HL-60 (cell line): ENCODE measurements around the gene ATP5PF.
A peak's percentile ranks its signal among the peaks of the same experiment; 100 is the strongest.

Experiments
- DNase-seq, 2 experiments: peaks; one replicate each; pipeline ENCODE4 v3.0.0-alpha.2; 2010 to 2020; ENCODE audit warnings: low read depth in 1 of 2, low spot score in 1 of 2
- H3K27ac ChIP-seq: fragments of 250-450 bp; sonication (Bioruptor Pico); replicated peaks from 2 replicates; pipeline ENCODE4 v1.5.1; 2020; ENCODE audit warnings: mild to moderate bottlenecking, moderate library complexity
- H3K27me3 ChIP-seq: fragments of 250-450 bp; sonication (Bioruptor Pico); 2 replicates; pipeline ENCODE4 v1.5.1; 2021; ENCODE audit warnings: mild to moderate bottlenecking, moderate library complexity; ENCODE audit not compliant: insufficient read depth, poor library complexity, severe bottlenecking
- H3K4me3 ChIP-seq: replicated peaks from 2 replicates; pipeline ENCODE4 v1.5.1; 2011; ENCODE audit warnings: mild to moderate bottlenecking, control low read depth, low read length; ENCODE audit not compliant: insufficient read depth
- GABPA ChIP-seq: IDR thresholded peaks from 2 replicates; pipeline ENCODE4 v1.6.1; 2012; ENCODE audit warnings: low read depth
- POLR2AphosphoS5 ChIP-seq: IDR thresholded peaks from 2 replicates; pipeline ENCODE4 v1.6.1; 2012; ENCODE audit warnings: low read depth
- SPI1 ChIP-seq: IDR thresholded peaks from 2 replicates; pipeline ENCODE4 v1.6.1; 2012; ENCODE audit warnings: low read depth, mild to moderate bottlenecking, borderline replicate concordance
- TF ChIP-seq, protein P1 (sequence below): IDR thresholded peaks from 2 replicates; pipeline ENCODE4 v1.6.1; 2012; ENCODE audit warnings: low read depth; ENCODE audit not compliant: insufficient replicate concordance
- TF ChIP-seq, protein P2 (sequence below): IDR thresholded peaks from one replicate; pipeline ENCODE4 v1.5.1; 2011; ENCODE audit warnings: low read length, control low read depth, inconsistent platforms; ENCODE audit not compliant: insufficient read depth

The ATP5PF gene

DNA sequence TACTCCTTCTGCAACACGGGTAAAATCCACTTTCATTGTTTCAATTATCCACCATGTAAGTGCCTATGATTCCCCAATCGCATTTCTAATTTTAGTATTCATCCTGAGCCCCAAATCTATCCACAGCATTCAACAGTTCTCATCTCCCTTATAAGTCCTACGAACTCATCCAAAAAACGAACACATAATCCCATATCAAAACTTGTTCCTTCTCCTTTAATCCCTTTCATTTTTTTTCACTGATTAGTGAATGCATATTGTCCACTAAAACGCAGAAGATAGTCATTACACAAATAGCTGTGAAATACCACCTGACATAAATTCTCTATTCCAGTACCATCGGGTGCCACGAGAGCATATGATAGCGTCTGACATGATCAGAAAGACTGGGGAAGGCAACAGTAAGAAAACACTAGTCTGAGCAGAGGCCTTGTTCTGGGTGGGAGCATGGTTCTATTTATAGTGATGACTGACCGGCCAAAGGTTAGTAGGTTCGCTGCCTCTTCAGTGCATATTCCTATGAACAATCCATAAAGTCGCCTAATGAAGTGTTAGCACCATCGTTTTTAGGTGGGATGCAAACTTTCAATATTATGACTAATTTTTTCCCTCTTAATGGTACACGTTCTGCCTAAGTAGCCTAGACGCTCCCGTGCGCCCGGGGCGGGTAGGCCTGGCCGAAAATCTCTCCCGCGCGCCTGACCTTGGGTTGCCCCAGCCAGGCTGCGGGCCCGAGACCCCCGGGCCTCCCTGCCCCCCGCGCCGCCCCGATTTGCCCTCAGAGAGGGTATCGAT lies 648 bp downstream of the ATP5PF start:
- H3K27ac ChIP-seq: peak overlapping the region; percentile 100
- no peaks in the 10 kb centered on the region for H3K27me3 ChIP-seq
- peak; percentile 22 to 23 for DNase-seq
- TF ChIP-seq POLR2AphosphoS5 (no peak), GABPA (no peak), SPI1 (no peak)
- TF ChIP-seq, protein P1, sequence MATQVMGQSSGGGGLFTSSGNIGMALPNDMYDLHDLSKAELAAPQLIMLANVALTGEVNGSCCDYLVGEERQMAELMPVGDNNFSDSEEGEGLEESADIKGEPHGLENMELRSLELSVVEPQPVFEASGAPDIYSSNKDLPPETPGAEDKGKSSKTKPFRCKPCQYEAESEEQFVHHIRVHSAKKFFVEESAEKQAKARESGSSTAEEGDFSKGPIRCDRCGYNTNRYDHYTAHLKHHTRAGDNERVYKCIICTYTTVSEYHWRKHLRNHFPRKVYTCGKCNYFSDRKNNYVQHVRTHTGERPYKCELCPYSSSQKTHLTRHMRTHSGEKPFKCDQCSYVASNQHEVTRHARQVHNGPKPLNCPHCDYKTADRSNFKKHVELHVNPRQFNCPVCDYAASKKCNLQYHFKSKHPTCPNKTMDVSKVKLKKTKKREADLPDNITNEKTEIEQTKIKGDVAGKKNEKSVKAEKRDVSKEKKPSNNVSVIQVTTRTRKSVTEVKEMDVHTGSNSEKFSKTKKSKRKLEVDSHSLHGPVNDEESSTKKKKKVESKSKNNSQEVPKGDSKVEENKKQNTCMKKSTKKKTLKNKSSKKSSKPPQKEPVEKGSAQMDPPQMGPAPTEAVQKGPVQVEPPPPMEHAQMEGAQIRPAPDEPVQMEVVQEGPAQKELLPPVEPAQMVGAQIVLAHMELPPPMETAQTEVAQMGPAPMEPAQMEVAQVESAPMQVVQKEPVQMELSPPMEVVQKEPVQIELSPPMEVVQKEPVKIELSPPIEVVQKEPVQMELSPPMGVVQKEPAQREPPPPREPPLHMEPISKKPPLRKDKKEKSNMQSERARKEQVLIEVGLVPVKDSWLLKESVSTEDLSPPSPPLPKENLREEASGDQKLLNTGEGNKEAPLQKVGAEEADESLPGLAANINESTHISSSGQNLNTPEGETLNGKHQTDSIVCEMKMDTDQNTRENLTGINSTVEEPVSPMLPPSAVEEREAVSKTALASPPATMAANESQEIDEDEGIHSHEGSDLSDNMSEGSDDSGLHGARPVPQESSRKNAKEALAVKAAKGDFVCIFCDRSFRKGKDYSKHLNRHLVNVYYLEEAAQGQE: no peak
- TF ChIP-seq, protein P2, sequence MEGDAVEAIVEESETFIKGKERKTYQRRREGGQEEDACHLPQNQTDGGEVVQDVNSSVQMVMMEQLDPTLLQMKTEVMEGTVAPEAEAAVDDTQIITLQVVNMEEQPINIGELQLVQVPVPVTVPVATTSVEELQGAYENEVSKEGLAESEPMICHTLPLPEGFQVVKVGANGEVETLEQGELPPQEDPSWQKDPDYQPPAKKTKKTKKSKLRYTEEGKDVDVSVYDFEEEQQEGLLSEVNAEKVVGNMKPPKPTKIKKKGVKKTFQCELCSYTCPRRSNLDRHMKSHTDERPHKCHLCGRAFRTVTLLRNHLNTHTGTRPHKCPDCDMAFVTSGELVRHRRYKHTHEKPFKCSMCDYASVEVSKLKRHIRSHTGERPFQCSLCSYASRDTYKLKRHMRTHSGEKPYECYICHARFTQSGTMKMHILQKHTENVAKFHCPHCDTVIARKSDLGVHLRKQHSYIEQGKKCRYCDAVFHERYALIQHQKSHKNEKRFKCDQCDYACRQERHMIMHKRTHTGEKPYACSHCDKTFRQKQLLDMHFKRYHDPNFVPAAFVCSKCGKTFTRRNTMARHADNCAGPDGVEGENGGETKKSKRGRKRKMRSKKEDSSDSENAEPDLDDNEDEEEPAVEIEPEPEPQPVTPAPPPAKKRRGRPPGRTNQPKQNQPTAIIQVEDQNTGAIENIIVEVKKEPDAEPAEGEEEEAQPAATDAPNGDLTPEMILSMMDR: no peak
- peak overlapping the region; percentile 68 for H3K4me3 ChIP-seq

DNA sequence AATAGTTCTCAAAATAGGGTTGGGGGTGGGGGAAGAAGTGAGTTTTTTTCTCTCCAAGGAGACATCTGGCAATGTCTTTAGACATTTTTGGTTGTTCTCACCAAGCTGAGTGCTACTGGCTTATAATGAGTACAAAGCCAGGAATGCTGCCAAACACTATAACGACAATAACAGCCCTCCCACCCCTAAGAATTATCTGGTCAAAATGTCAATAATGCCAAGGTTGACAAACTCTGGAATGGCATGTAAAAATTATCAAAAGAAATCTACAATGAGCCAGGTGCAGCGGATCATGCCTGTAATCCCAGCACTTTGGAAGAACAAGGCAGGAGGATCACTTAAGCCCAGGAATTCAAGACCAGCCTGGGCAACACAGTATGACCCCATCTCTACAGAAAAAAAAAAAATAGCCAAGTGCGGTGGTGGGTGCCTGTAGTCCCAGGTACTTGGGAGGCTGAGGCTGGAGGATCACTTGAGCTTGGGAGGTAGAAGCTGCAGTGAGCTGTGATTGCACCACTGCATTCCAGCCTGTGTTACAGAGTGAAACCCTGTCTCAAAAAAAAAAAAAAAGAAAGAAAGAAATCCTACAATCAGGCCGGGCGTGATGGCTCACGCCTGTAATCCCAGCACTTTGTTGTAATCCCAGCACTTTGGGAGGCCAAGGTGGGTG lies 2.5 kb downstream of the ATP5PF start:
- Histone ChIP-seq H3K27me3 (no peaks in the 10 kb centered on the region), H3K4me3 (no peak overlapping the region), H3K27ac (no peak overlapping the region)
- DNase-seq: no peak
- TF ChIP-seq, protein P1: no peak
- TF ChIP-seq, protein P2: no peak
- TF ChIP-seq SPI1 (no peak), POLR2AphosphoS5 (no peak), GABPA (no peak)

DNA sequence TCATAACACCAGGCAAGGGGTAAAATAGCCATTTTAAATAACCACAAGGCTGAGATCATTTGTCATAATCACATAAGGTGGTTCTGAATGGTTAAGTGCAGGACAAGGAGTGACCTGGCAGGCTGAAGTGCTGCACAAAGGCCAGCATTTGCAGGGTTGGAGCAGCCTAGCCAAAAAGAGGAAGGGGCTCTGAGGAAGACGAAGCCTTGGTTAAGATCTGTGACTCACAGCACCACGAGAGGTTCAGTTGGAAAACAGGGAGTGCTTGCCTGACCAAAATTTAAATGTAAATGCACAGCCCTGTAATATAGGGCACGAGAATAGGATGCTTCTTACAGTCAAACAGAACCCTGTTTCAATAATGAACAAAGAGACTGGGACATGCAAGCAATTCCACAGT lies 12.1 kb downstream of the ATP5PF start:
- Histone ChIP-seq H3K4me3 (no peak overlapping the region), H3K27ac (peak overlapping the region; percentile 57), H3K27me3 (no peaks in the 10 kb centered on the region)
- TF ChIP-seq, protein P1: no peak
- TF ChIP-seq GABPA (no peak), SPI1 (peak; percentile 94), POLR2AphosphoS5 (no peak)
- TF ChIP-seq, protein P2: no peak
- peak in 1 of 2 experiments; percentile 80 for DNase-seq
